ENCODE data around the gene KHNYN.
"Not testable (repeated sequence)": the region's sequence is repeated elsewhere in the genome, so short reads cannot be mapped to it uniquely, and the experiment has no call there.

Gene KHNYN

GRCh38 chr14:24441904-24442239 is 12.1 kb downstream of the KHNYN start:
- H3K4me3 ChIP-seq (ENCODE audit: low read depth, low read length), result peak overlapping the region; percentile 84
- in situ Hi-C loops (cut with HindIII; ENCODE audit: low sequenced_read_pairs), result no loop called here
- no peak for TF ChIP-seq CTCF (IDR thresholded peaks at IDR 0.05; ENCODE audit: low read depth, low read length)
- DNase-seq (ENCODE audit: low read depth, low spot score), result no peak

- no peak for TF ChIP-seq CTCF (IDR thresholded peaks at IDR 0.05; ENCODE audit: low read depth, low read length)
- peak; percentile 99 for DNase-seq (ENCODE audit: low read depth, low spot score)
- peak within 1 kb of the TSS; percentile 84 for H3K4me3 ChIP-seq (ENCODE audit: low read depth, low read length)
- in situ Hi-C loops (cut with HindIII; ENCODE audit: low sequenced_read_pairs), result no loop called here
Measured at GRCh38 chr14:24442240-24443052, 12.7 kb downstream of the KHNYN start, which contains the start of gene SDR39U1. SDR39U1 (minus strand) TSS chr14:24442776; CDS start chr14:24442769, 7 bp downstream.

- in situ Hi-C loops (cut with HindIII; ENCODE audit: low sequenced_read_pairs), result no loop called here
- no peak for TF ChIP-seq CTCF (IDR thresholded peaks at IDR 0.05; ENCODE audit: low read depth, low read length)
- DNase-seq (ENCODE audit: low read depth, low spot score), result no peak
- peak overlapping the region; percentile 84 for H3K4me3 ChIP-seq (ENCODE audit: low read depth, low read length)
Measured at GRCh38 chr14:24443053-24443665, 13.4 kb downstream of the KHNYN start.

GRCh38 chr14:24450828-24451227 is 21.1 kb downstream of the KHNYN start:
- DNase-seq (ENCODE audit: low read depth, low spot score); in situ Hi-C loops (cut with HindIII; ENCODE audit: low sequenced_read_pairs); H3K4me3 ChIP-seq (ENCODE audit: low read depth, low read length): not testable (repeated sequence)

- TF ChIP-seq CTCF (IDR thresholded peaks at IDR 0.05; ENCODE audit: low read depth, low read length), result no peak
- no peak for DNase-seq (ENCODE audit: low read depth, low spot score)
- in situ Hi-C loops (cut with HindIII; ENCODE audit: low sequenced_read_pairs), result no loop called here
- H3K4me3 ChIP-seq (ENCODE audit: low read depth, low read length), result no peak overlapping the region
Measured at GRCh38 chr14:24456980-24457379, 27.2 kb downstream of the KHNYN start.

- in situ Hi-C loops (cut with HindIII; ENCODE audit: low sequenced_read_pairs), result no loop called here
- no peak for DNase-seq (ENCODE audit: low read depth, low spot score)
- TF ChIP-seq CTCF (IDR thresholded peaks at IDR 0.05; ENCODE audit: low read depth, low read length), result no peak
- no peak overlapping the region for H3K4me3 ChIP-seq (ENCODE audit: low read depth, low read length)
Measured at GRCh38 chr14:24458736-24459135, 29.0 kb downstream of the KHNYN start.

GRCh38 chr14:24459331-24459730 is 29.6 kb downstream of the KHNYN start:
- H3K4me3 ChIP-seq (ENCODE audit: low read depth, low read length), result no peak overlapping the region
- no peak for DNase-seq (ENCODE audit: low read depth, low spot score)
- in situ Hi-C loops (cut with HindIII; ENCODE audit: low sequenced_read_pairs), result no loop called here
- no peak for TF ChIP-seq CTCF (IDR thresholded peaks at IDR 0.05; ENCODE audit: low read depth, low read length)
